Measurements from ENCODE around the gene DCTPP1.

The DCTPP1 gene

DNA sequence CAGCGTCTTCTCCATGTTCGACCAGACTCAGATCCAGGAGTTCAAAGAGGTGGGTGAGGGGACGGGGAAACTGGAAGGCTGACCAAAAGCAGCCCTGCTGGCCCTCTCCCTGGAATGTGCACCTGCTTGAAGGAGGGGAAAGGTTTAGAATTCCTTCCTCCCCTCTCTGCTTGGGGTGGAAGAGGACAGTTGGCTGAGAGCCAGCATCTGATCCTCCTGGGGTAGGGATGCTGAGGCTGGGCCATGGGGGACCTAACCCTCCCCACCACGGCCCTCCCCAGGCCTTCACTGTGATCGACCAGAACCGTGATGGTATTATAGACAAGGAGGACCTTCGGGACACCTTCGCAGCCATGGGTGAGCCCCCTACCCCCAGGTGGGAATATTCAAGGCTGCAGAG is 54.0 kb downstream of the DCTPP1 start:
- TF ChIP-seq, protein P1, sequence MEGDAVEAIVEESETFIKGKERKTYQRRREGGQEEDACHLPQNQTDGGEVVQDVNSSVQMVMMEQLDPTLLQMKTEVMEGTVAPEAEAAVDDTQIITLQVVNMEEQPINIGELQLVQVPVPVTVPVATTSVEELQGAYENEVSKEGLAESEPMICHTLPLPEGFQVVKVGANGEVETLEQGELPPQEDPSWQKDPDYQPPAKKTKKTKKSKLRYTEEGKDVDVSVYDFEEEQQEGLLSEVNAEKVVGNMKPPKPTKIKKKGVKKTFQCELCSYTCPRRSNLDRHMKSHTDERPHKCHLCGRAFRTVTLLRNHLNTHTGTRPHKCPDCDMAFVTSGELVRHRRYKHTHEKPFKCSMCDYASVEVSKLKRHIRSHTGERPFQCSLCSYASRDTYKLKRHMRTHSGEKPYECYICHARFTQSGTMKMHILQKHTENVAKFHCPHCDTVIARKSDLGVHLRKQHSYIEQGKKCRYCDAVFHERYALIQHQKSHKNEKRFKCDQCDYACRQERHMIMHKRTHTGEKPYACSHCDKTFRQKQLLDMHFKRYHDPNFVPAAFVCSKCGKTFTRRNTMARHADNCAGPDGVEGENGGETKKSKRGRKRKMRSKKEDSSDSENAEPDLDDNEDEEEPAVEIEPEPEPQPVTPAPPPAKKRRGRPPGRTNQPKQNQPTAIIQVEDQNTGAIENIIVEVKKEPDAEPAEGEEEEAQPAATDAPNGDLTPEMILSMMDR (IDR thresholded peaks at IDR 0.05; ENCODE audit: insufficient read depth, low read depth, low read length, missing control alignments) = no peak
- DNase-seq (ENCODE audit: low read depth) = no peak
- H3K4me3 ChIP-seq (ENCODE audit: low read depth, low read length) = no peak overlapping the region

DNA sequence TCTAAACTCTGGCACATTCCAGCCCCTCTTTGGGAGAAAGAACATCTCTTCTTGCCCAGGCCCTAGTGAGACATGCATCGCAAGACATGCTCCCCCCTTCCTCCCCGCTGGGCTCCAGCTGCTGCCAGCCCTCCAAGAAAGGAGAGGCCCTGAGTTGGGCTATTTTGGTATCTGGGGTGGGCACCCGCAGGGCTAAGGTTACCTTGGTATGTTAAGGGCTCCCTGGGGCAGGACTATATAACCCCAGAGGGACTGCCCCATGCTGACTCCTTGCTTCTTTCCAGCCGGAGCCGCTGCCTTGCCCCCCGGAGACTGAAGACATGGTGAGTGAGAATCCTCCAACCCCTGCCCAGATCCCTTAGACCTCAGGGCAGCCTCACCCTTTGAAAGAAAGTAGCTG is 55.3 kb downstream of the DCTPP1 start, which contains the start of gene MYL11:
TSS of gene MYL11 (plus strand) at position 265 of the 400 bp plus-strand sequence. CDS start at position 321, 56 bp downstream.
- no peak within 1 kb of the TSS for H3K4me3 ChIP-seq (ENCODE audit: low read depth, low read length)
- TF ChIP-seq, protein P1 (IDR thresholded peaks at IDR 0.05; ENCODE audit: insufficient read depth, low read depth, low read length, missing control alignments) = no peak
- no peak for DNase-seq (ENCODE audit: low read depth)
